Memory B cell (primary cell): ENCODE data around the gene ZNF579.

Source experiments
- ATAC-seq: fragments of 150-1000 bp; cut with Tn5 transposase; 2 replicates; pipeline ENCODE4 v1.10.0; 2021; ENCODE audit warnings: low read depth, mild to moderate bottlenecking, moderate library complexity
- DNase-seq, 2 donors: peaks; one replicate each; pipeline ENCODE4 v3.0.0; 2022; ENCODE audit warnings: low spot score in 2 of 2
- H3K27ac Mint-ChIP-seq: one replicate; pipeline ENCODE4 v1.8.0; 2022; ENCODE audit warnings: mild to moderate bottlenecking, moderate library complexity, mixed read lengths
- H3K27me3 Mint-ChIP-seq: one replicate; pipeline ENCODE4 v1.8.0; 2022; ENCODE audit warnings: mixed read lengths
- H3K36me3 Mint-ChIP-seq: one replicate; pipeline ENCODE4 v1.8.0; 2022; ENCODE audit warnings: mild to moderate bottlenecking, mixed read lengths
- H3K4me1 Mint-ChIP-seq: one replicate; pipeline ENCODE4 v1.8.0; 2022; ENCODE audit warnings: mixed read lengths
- H3K4me3 Mint-ChIP-seq: one replicate; pipeline ENCODE4 v1.8.0; 2022; ENCODE audit warnings: mild to moderate bottlenecking, moderate library complexity, mixed read lengths
- H3K9me3 Mint-ChIP-seq: one replicate; pipeline ENCODE4 v1.8.0; 2022; ENCODE audit warnings: mixed read lengths

Gene ZNF579

GRCh38 chr19:55553217-55554182 is 27.1 kb downstream of the ZNF579 start:
- Mint-ChIP-seq H3K4me1 (peaks cover 2% of the 10 kb centered on the region), H3K27ac (no peak overlapping the region), H3K36me3 (no peaks in the 10 kb centered on the region), H3K9me3 (no peaks in the 10 kb centered on the region), H3K27me3 (peaks cover 23% of the 10 kb centered on the region), H3K4me3 (no peak overlapping the region)
- DNase-seq = no peak
- no peak for ATAC-seq

DNA sequence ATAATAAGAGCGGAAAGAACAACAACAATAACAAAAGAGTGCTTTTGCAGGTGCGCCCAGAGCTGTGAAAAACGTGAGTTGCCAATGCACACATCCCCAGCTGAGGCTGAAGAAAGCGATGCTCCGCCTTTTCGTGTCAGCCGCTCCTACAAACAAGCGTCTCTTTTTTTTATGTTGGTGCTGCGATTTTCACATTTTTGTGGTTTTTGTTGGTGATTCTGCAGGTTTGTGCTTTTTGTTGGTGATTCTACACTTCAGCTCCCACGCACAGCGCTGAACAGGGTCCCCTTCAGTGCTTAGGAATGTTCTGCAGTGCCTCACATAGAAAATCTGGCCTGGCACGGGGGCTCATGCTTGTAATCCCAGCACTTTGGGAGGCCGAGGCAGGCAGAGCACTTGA is 28.0 kb downstream of the ZNF579 start:
- Mint-ChIP-seq H3K9me3 (no peaks in the 10 kb centered on the region), H3K4me3 (no peak overlapping the region), H3K27me3 (peaks cover 26% of the 10 kb centered on the region), H3K27ac (no peak overlapping the region), H3K36me3 (no peaks in the 10 kb centered on the region), H3K4me1 (peaks cover 2% of the 10 kb centered on the region)
- DNase-seq = no peak
- no peak for ATAC-seq

- H3K36me3 Mint-ChIP-seq = no peaks in the 10 kb centered on the region
- no peak overlapping the region for H3K4me3 Mint-ChIP-seq
- H3K27me3 Mint-ChIP-seq = peaks cover 28% of the 10 kb centered on the region
These were observed 28.4 kb downstream of the ZNF579 start for GRCh38 chr19:55552206-55552605.

DNA sequence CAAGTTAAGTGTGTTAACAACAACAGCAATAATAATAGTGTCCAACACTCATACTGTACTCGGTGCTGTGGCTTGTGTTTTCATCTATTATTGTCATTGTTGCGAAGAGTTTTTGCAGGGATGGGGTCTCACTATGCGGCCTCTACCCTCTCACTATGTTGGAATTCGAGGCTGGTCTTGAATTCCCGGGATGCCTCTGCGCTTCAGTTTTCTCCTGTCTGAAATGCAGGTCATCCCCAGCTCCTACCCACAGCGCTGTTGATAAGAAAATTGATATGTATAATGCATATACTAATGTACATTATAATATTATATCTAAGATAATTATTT is 30.4 kb downstream of the ZNF579 start:
- H3K36me3 Mint-ChIP-seq = peaks cover 2% of the 10 kb centered on the region
- no peak overlapping the region for H3K27ac Mint-ChIP-seq
- H3K27me3 Mint-ChIP-seq = peaks cover 37% of the 10 kb centered on the region
- ATAC-seq = no peak
- peaks cover 2% of the 10 kb centered on the region for H3K4me1 Mint-ChIP-seq
- H3K9me3 Mint-ChIP-seq = no peaks in the 10 kb centered on the region
- DNase-seq = no peak
- no peak overlapping the region for H3K4me3 Mint-ChIP-seq

More at GRCh38 chr19:55552206-55552605, 28.4 kb downstream of the ZNF579 start:
- no peak overlapping the region for H3K27ac Mint-ChIP-seq
- ATAC-seq (no peak), DNase-seq (no peak)
- H3K4me1 Mint-ChIP-seq = peaks cover 2% of the 10 kb centered on the region
- H3K9me3 Mint-ChIP-seq = no peaks in the 10 kb centered on the region

- H3K27ac Mint-ChIP-seq = no peak overlapping the region
- DNase-seq = no peak
- peaks cover 2% of the 10 kb centered on the region for H3K36me3 Mint-ChIP-seq
- no peak overlapping the region for H3K4me3 Mint-ChIP-seq
- H3K27me3 Mint-ChIP-seq = peaks cover 39% of the 10 kb centered on the region
- no peaks in the 10 kb centered on the region for H3K9me3 Mint-ChIP-seq
- ATAC-seq = no peak
- H3K4me1 Mint-ChIP-seq = peaks cover 2% of the 10 kb centered on the region
These were observed 30.9 kb downstream of the ZNF579 start for GRCh38 chr19:55549500-55550320.

DNA sequence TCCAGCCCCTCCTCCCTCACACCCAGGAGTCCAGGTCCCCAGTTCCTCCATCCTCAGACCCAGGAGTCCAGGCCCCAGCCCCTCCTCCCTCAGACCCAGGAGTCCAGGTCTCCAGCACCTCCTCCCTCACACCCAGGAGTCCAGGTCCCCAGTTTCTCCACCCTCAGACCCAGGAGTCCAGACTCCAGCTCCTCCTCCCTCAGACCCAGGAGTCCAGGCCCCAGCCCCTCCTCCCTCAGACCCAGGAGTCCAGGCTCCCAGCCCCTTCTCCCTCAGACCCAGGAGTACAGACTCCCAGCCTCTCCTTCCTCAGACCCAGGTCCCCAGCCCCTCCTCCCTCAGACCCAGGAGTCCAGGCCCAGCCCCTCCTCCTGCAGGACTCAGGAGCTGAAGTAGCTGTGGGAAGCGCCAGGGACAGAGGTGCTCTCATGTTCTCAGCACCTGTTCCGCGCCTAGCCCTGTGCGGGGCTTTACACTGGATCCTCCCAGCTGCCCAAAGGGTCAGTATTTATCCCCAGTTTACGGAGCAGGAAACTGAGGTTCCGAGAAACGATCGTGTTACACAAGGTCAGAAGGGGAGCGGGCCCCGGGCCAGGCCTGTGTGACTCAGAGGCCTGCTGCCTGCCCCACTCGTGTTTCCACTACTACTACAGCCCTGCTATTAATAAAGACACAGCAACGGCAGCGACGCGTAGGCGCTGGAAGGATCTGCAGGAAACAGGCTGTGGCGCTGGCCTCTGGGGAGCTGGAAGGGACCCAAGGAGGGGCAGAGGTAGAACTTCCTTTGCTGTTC is 33.6 kb downstream of the ZNF579 start:
- Mint-ChIP-seq H3K36me3 (peaks cover 4% of the 10 kb centered on the region), H3K27ac (no peak overlapping the region), H3K27me3 (peaks cover 35% of the 10 kb centered on the region), H3K9me3 (peaks cover 8% of the 10 kb centered on the region), H3K4me1 (peaks cover 2% of the 10 kb centered on the region), H3K4me3 (no peak overlapping the region)
- no peak for DNase-seq
- no peak for ATAC-seq

DNA sequence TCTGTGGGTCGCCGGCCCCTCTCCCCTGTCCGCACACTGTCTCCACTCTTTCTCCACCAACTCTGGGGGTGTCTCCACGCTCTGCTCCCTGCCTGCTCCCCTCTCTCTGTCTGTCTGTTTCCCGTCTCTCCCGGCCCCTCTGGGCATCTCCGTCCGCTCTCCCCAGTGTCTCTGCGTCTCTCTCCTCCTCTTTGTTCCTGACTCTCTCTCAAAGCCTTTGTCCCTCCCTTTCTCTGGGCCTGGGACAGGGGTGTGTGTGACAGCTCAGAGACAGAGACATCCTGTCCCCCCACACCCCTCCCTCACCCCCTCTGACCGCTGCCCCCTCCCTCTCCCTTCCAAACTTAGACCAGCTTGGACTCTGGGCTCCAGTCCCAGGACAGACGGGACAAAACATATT is 34.6 kb downstream of the ZNF579 start:
- Mint-ChIP-seq H3K27me3 (peaks cover 36% of the 10 kb centered on the region), H3K4me1 (peaks cover 2% of the 10 kb centered on the region), H3K27ac (no peak overlapping the region), H3K36me3 (peaks cover 4% of the 10 kb centered on the region), H3K4me3 (no peak overlapping the region), H3K9me3 (peaks cover 8% of the 10 kb centered on the region)
- DNase-seq (no peak), ATAC-seq (no peak)

- Mint-ChIP-seq H3K9me3 (peaks cover 8% of the 10 kb centered on the region), H3K4me1 (peaks cover 2% of the 10 kb centered on the region), H3K36me3 (peaks cover 4% of the 10 kb centered on the region), H3K4me3 (no peak within 1 kb of the TSS), H3K27ac (no peak within 1 kb of the TSS), H3K27me3 (peaks cover 36% of the 10 kb centered on the region)
- ATAC-seq (no peak), DNase-seq (no peak)
These were observed 35.2 kb downstream of the ZNF579 start, which contains the start of gene SBK3 for GRCh38 chr19:55545443-55545842. Gene SBK3 (minus strand): TSS chr19:55545543. CDS start chr19:55545543, 0 bp downstream.

GRCh38 chr19:55544776-55545439 is 35.7 kb downstream of the ZNF579 start:
- Mint-ChIP-seq H3K4me1 (peaks cover 2% of the 10 kb centered on the region), H3K36me3 (peaks cover 4% of the 10 kb centered on the region), H3K27ac (no peak overlapping the region), H3K4me3 (no peak overlapping the region), H3K9me3 (peaks cover 8% of the 10 kb centered on the region), H3K27me3 (peaks cover 33% of the 10 kb centered on the region)
- ATAC-seq (no peak), DNase-seq (no peak)

DNA sequence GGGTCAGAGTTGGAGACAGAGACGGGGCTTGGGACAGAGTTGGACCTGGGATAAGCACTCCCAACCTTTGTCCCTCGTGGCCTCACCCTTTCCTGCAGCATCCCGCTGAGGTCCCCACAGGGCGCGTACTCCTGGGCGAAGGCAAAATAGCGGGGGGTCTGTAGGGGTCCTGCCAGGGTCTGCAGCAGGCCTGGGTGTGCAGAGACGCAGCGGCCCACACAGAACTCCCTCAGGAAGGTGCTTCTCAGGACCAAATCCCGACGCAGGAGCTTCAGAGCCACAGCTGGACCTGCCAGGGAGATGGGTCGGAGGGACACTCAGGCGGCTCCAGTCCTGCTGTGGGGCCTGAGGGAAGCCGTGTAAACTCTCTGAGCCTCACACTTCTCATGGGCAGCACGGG is 36.6 kb downstream of the ZNF579 start:
- H3K9me3 Mint-ChIP-seq = peaks cover 8% of the 10 kb centered on the region
- peaks cover 4% of the 10 kb centered on the region for H3K36me3 Mint-ChIP-seq
- peaks cover 31% of the 10 kb centered on the region for H3K27me3 Mint-ChIP-seq
- H3K4me1 Mint-ChIP-seq = no peaks in the 10 kb centered on the region
- no peak overlapping the region for H3K27ac Mint-ChIP-seq
- ATAC-seq = no peak
- no peak overlapping the region for H3K4me3 Mint-ChIP-seq
- DNase-seq = no peak

- peaks cover 4% of the 10 kb centered on the region for H3K36me3 Mint-ChIP-seq
- no peak overlapping the region for H3K4me3 Mint-ChIP-seq
- no peak for DNase-seq
- no peaks in the 10 kb centered on the region for H3K4me1 Mint-ChIP-seq
- no peak for ATAC-seq
- peaks cover 8% of the 10 kb centered on the region for H3K9me3 Mint-ChIP-seq
- H3K27ac Mint-ChIP-seq = no peak overlapping the region
- H3K27me3 Mint-ChIP-seq = peaks cover 31% of the 10 kb centered on the region
These were observed 37.1 kb downstream of the ZNF579 start for GRCh38 chr19:55543567-55543966.

- Mint-ChIP-seq H3K27me3 (peaks cover 29% of the 10 kb centered on the region), H3K36me3 (peaks cover 4% of the 10 kb centered on the region), H3K4me1 (no peaks in the 10 kb centered on the region), H3K27ac (no peak overlapping the region), H3K9me3 (peaks cover 8% of the 10 kb centered on the region), H3K4me3 (no peak overlapping the region)
- no peak for ATAC-seq
- DNase-seq = no peak
These were observed 38.3 kb downstream of the ZNF579 start for GRCh38 chr19:55542292-55542855.

- Mint-ChIP-seq H3K4me1 (no peaks in the 10 kb centered on the region), H3K27ac (no peak overlapping the region), H3K36me3 (peaks cover 4% of the 10 kb centered on the region), H3K9me3 (peaks cover 8% of the 10 kb centered on the region), H3K4me3 (no peak overlapping the region), H3K27me3 (peaks cover 26% of the 10 kb centered on the region)
- no peak for DNase-seq
- ATAC-seq = no peak
These were observed 39.6 kb downstream of the ZNF579 start for GRCh38 chr19:55541091-55541490.
